Caco-2 (cell line): ENCODE results near the gene ST6GALNAC1. TPM values are rescaled to one million over a fixed set of nuclear protein-coding genes. Genes with fewer than 3 reads are reported as not detected.

Source experiments
- BruUV-seq: library from RNA; stranded (reverse); fragments of 400-500 nt; replicated peaks from 2 replicates; lab custom pipeline; 2021; lab: Mats Ljungman, UMichigan
- CTCF ChIA-PET: fragments of 300-600 bp; sonication (Branson Sonifier 250); formaldehyde crosslinking; loops from one replicate; lab custom pipeline; 2022; ENCODE audit warnings: antibody characterized with exemption; lab: Charles Lee
- POLR2A ChIA-PET: fragments of 300-600 bp; sonication (Branson Sonifier 250); formaldehyde crosslinking; loops from one replicate; lab custom pipeline; 2022; ENCODE audit warnings: antibody characterized with exemption; lab: Charles Lee
- DNase-seq, 2 experiments: peaks; one replicate each; pipeline versions ENCODE4 v3.0.0 to v3.0.0-alpha.2; 2020 to 2022
- H3K27me3 ChIP-seq: replicated peaks from 2 replicates; pipeline ENCODE4 v1.6.0; 2011; ENCODE audit warnings: low read length; ENCODE audit not compliant: control insufficient read depth, insufficient read depth
- H3K36me3 ChIP-seq: 2 replicates; pipeline ENCODE4 v1.5.1; 2011; ENCODE audit warnings: low read length; ENCODE audit not compliant: control insufficient read depth, insufficient read depth
- H3K4me1 ChIP-seq: fragments of 250-450 bp; sonication (Bioruptor Pico); 2 replicates; pipeline ENCODE4 v1.5.1; 2020; ENCODE audit warnings: mild to moderate bottlenecking
- H3K4me3 ChIP-seq: 2 replicates; pipeline ENCODE4 v1.5.1; 2011; ENCODE audit warnings: low read depth, mild to moderate bottlenecking, control low read depth, low read length
- H3K9me3 ChIP-seq: fragments of 250-450 bp; sonication (Bioruptor Pico); 2 replicates; pipeline ENCODE4 v1.5.1; 2020; ENCODE audit warnings: mild to moderate bottlenecking, moderate library complexity
- H3K27ac Mint-ChIP-seq: one replicate; pipeline ENCODE4 v1.8.0; 2022; ENCODE audit warnings: mixed read lengths; ENCODE audit not compliant: unreplicated experiment
- H3K27me3 Mint-ChIP-seq: one replicate; pipeline ENCODE4 v1.8.0; 2022; ENCODE audit warnings: mixed read lengths; ENCODE audit not compliant: insufficient read depth, unreplicated experiment
- H3K36me3 Mint-ChIP-seq: one replicate; pipeline ENCODE4 v1.8.0; 2022; ENCODE audit warnings: mild to moderate bottlenecking, mixed read lengths; ENCODE audit not compliant: insufficient read depth, unreplicated experiment
- H3K4me1 Mint-ChIP-seq: one replicate; pipeline ENCODE4 v1.8.0; 2022; ENCODE audit warnings: low read depth, mixed read lengths; ENCODE audit not compliant: unreplicated experiment
- H3K4me3 Mint-ChIP-seq: one replicate; pipeline ENCODE4 v1.8.0; 2022; ENCODE audit warnings: mild to moderate bottlenecking, moderate library complexity, mixed read lengths; ENCODE audit not compliant: unreplicated experiment
- H3K9me3 Mint-ChIP-seq: one replicate; pipeline ENCODE4 v1.8.0; 2022; ENCODE audit warnings: mixed read lengths; ENCODE audit not compliant: unreplicated experiment
- CTCF ChIP-seq, 2 experiments: fragments of 200-600 bp in 1 of 2; IDR thresholded peaks; 1 replicate in 1 of 2; 2 replicates in 1 of 2; pipeline versions ENCODE4 v1.5.1 to v1.8.0; 2011 to 2022; ENCODE audit warnings: antibody characterized with exemption in 1 of 2, control low read depth in 1 of 2, inconsistent platforms in 1 of 2, low read depth in 1 of 2, low read length in 1 of 2, mild to moderate bottlenecking in 1 of 2, moderate library complexity in 1 of 2; ENCODE audit not compliant: insufficient read depth in 1 of 2, severe bottlenecking in 1 of 2, unreplicated experiment in 1 of 2
- intact Hi-C: fragments of 100-400 bp; cut with micrococcal nuclease; formaldehyde crosslinking; loops from one replicate; pipeline ENCODE4 v1.10.0; 2022; ENCODE audit not compliant: unreplicated experiment
- total RNA-seq: library from RNA; stranded (reverse); gene quantifications from 2 replicates; pipeline ENCODE4 v1.2.3, GENCODE V29; 2022

The ST6GALNAC1 gene
- total RNA-seq, 1 experiment from 2014 or later: 1.7 TPM

GRCh38 chr17:76593959-76594358, 49.6 kb downstream of the ST6GALNAC1 start:
- no peak for TF ChIP-seq CTCF (IDR thresholded peaks at IDR 0.05; ENCODE audit: insufficient read depth in 1 of 2, low read depth in 1 of 2, low read length in 1 of 2, severe bottlenecking in 1 of 2, unreplicated experiment in 1 of 2)
- H3K27me3 ChIP-seq: no peaks in the 10 kb centered on the region
- no peak overlapping the region for H3K4me3 Mint-ChIP-seq
- H3K4me1 ChIP-seq: peaks cover 14% of the 10 kb centered on the region; the same call in 1 of the 2 replicates
- H3K36me3 Mint-ChIP-seq: peaks cover 6% of the 10 kb centered on the region
- no TSS peak for BruUV-seq
- no peaks in the 10 kb centered on the region for H3K9me3 Mint-ChIP-seq
- H3K9me3 ChIP-seq: no peaks in the 10 kb centered on the region
- CTCF ChIA-PET: interaction anchor here (0.6 to 1.5 kb wide), 3 partner anchors 24 to 984 kb away, joined by 6 to 9 read pairs (median 9); a partner anchor contains a TSS
- no peak overlapping the region for H3K4me3 ChIP-seq
- POLR2A ChIA-PET: no interaction called here
- no peaks in the 10 kb centered on the region for H3K36me3 ChIP-seq
- intact Hi-C loops: no loop called here
- H3K27me3 Mint-ChIP-seq: no peaks in the 10 kb centered on the region
- no peak overlapping the region for H3K27ac Mint-ChIP-seq
- peaks cover 56% of the 10 kb centered on the region for H3K4me1 Mint-ChIP-seq
- DNase-seq: no peak

DNA sequence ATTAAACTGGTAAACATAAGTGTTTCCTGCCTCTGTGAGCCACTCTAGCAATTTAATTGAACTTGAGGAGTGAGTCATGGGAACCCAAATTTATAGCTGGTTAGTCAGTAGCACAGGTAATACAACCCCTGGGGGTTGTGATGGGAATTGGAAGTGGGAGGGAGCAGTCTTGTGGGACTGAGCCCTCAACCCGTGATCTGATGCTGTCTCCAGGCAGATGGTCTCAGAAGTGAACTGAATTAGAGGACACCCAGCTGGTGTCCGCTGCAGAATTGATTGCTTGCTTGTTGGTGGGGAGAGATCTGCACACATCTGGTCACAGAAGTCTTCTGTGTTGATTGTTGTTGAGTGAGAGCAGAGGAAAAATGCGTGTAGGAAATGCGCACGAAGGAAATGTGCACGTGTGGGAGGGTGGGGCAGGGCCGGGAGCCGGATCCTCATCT, 50.2 kb downstream of the ST6GALNAC1 start:
- intact Hi-C loops: no loop called here
- Mint-ChIP-seq H3K9me3 (no peaks in the 10 kb centered on the region), H3K4me1 (peaks cover 54% of the 10 kb centered on the region), H3K4me3 (no peak overlapping the region), H3K27me3 (no peaks in the 10 kb centered on the region), H3K36me3 (peaks cover 6% of the 10 kb centered on the region), H3K27ac (no peak overlapping the region)
- no peak for DNase-seq
- Histone ChIP-seq H3K27me3 (no peaks in the 10 kb centered on the region), H3K9me3 (no peaks in the 10 kb centered on the region), H3K4me3 (no peak overlapping the region), H3K36me3 (no peaks in the 10 kb centered on the region), H3K4me1 (peaks cover 20% of the 10 kb centered on the region; the same call in 1 of the 2 replicates)
- BruUV-seq: no TSS peak
- TF ChIP-seq CTCF (IDR thresholded peaks at IDR 0.05; ENCODE audit: insufficient read depth in 1 of 2, low read depth in 1 of 2, low read length in 1 of 2, severe bottlenecking in 1 of 2, unreplicated experiment in 1 of 2): no peak
- POLR2A ChIA-PET: no interaction called here
- CTCF ChIA-PET: interaction anchor here (0.6 to 1.5 kb wide), 3 partner anchors 24 to 984 kb away, joined by 6 to 9 read pairs (median 9); a partner anchor contains a TSS

DNA sequence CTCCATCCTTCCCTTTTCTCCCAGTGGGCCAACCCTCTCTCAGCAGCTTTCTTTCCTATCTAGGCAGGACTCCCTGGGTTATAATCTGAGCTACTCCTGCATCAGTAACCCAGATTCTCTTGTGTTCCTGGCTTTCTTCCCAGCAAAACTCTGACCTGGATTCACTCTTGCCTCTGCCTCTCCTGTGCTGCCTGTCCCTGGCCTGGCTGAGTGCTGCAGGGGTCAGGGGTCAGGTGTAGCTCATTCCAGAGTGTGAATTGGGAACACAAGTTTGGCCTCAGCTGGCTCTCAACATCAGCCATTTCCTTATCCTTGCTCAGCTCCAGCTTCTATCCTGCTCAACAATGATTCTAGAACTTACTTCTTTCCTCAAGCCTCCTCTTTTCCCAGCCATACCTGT, 55.4 kb downstream of the ST6GALNAC1 start:
- intact Hi-C loops: loop anchor here (5.0 kb wide), 1 partner anchor 34 kb away; no protein-coding TSS in a partner anchor
- Mint-ChIP-seq H3K27ac (no peak overlapping the region), H3K4me3 (no peak overlapping the region), H3K36me3 (no peaks in the 10 kb centered on the region), H3K4me1 (peaks cover 21% of the 10 kb centered on the region), H3K27me3 (no peaks in the 10 kb centered on the region), H3K9me3 (no peaks in the 10 kb centered on the region)
- Histone ChIP-seq H3K9me3 (no peaks in the 10 kb centered on the region), H3K4me3 (no peak overlapping the region), H3K4me1 (peaks cover 28% of the 10 kb centered on the region), H3K27me3 (no peaks in the 10 kb centered on the region), H3K36me3 (no peaks in the 10 kb centered on the region)
- CTCF ChIA-PET: interaction anchor here (0.8 to 1.4 kb wide), 2 partner anchors 10 to 36 kb away, joined by 3 read pairs; no protein-coding TSS in a partner anchor
- POLR2A ChIA-PET: interaction anchor here (0.8 to 1.0 kb wide), 2 partner anchors 22 to 31 kb away, joined by 4 read pairs; no protein-coding TSS in a partner anchor
- no TSS peak for BruUV-seq
- TF ChIP-seq CTCF (IDR thresholded peaks at IDR 0.05; ENCODE audit: insufficient read depth in 1 of 2, low read depth in 1 of 2, low read length in 1 of 2, severe bottlenecking in 1 of 2, unreplicated experiment in 1 of 2): no peak
- no peak for DNase-seq
